ENCODE results near the gene TSHZ2. TPM values are rescaled to one million over a fixed set of nuclear protein-coding genes. Genes with fewer than 3 reads are reported as not detected.
"Not testable (repeated sequence)": the region's sequence is repeated elsewhere in the genome, so short reads cannot be mapped to it uniquely, and the experiment has no call there.

Gene TSHZ2
- total RNA-seq, 1 experiment from 2014 or later = 0.20 TPM

DNA sequence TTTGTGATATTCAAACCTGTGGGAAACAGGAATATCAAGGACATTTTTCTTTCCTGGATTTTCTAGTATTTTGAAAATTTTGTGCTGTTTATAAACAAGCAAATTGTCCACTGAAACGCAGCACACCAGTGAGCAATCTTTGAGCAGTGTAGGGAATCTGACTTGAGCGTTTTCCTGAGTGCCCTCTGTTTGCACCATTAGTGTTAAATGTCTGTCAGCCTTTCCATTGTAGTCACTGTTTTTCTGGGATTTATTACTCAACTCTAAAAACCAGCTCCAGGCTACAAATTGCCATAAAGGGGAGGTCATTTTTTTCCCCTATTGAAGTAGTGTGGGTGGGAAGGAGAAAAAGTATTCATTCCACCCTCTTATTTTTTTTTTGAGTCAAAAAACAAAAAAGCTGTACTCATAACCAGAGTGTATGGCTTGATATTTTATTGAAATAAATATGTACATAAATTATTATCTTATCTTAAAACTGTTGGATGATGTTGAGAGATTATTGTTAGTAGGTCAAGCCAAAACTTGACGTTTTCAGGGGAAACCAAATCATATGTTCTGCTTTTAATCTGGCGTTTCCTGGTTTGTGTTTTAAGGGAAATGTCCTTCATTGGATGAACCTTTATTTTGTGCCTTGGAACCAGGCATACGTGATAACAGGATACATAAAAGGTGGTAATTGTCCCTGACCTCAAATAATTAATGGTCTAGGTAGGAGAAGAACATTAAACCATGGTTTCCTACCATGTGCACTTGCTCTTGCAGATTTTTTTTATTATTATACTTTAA lies 51.8 kb downstream of the TSHZ2 start:
- Mint-ChIP-seq H3K27ac (no peak overlapping the region), H3K36me3 (no peaks in the 10 kb centered on the region), H3K4me3 (no peak overlapping the region), H3K9me3 (no peaks in the 10 kb centered on the region), H3K4me1 (peaks cover 5% of the 10 kb centered on the region), H3K27me3 (ENCODE audit: low read depth) (no peaks in the 10 kb centered on the region)
- DNase-seq (ENCODE audit: low spot score) (no peak), ATAC-seq (no peak)
- CTCF ChIA-PET = no interaction called here
- POLR2A ChIA-PET = no interaction called here
- TF ChIP-seq, protein P1, sequence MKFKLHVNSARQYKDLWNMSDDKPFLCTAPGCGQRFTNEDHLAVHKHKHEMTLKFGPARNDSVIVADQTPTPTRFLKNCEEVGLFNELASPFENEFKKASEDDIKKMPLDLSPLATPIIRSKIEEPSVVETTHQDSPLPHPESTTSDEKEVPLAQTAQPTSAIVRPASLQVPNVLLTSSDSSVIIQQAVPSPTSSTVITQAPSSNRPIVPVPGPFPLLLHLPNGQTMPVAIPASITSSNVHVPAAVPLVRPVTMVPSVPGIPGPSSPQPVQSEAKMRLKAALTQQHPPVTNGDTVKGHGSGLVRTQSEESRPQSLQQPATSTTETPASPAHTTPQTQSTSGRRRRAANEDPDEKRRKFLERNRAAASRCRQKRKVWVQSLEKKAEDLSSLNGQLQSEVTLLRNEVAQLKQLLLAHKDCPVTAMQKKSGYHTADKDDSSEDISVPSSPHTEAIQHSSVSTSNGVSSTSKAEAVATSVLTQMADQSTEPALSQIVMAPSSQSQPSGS (CRISPR knock-in tag; IDR thresholded peaks at IDR 0.05; ENCODE audit: borderline replicate concordance, low read depth) = no peak
- TF ChIP-seq TCF7 (CRISPR knock-in tag; IDR thresholded peaks at IDR 0.05; ENCODE audit: low read depth) = no peak
- TF ChIP-seq, protein P2, sequence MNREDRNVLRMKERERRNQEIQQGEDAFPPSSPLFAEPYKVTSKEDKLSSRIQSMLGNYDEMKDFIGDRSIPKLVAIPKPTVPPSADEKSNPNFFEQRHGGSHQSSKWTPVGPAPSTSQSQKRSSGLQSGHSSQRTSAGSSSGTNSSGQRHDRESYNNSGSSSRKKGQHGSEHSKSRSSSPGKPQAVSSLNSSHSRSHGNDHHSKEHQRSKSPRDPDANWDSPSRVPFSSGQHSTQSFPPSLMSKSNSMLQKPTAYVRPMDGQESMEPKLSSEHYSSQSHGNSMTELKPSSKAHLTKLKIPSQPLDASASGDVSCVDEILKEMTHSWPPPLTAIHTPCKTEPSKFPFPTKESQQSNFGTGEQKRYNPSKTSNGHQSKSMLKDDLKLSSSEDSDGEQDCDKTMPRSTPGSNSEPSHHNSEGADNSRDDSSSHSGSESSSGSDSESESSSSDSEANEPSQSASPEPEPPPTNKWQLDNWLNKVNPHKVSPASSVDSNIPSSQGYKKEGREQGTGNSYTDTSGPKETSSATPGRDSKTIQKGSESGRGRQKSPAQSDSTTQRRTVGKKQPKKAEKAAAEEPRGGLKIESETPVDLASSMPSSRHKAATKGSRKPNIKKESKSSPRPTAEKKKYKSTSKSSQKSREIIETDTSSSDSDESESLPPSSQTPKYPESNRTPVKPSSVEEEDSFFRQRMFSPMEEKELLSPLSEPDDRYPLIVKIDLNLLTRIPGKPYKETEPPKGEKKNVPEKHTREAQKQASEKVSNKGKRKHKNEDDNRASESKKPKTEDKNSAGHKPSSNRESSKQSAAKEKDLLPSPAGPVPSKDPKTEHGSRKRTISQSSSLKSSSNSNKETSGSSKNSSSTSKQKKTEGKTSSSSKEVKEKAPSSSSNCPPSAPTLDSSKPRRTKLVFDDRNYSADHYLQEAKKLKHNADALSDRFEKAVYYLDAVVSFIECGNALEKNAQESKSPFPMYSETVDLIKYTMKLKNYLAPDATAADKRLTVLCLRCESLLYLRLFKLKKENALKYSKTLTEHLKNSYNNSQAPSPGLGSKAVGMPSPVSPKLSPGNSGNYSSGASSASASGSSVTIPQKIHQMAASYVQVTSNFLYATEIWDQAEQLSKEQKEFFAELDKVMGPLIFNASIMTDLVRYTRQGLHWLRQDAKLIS (CRISPR knock-in tag; IDR thresholded peaks at IDR 0.05; ENCODE audit: borderline replicate concordance) = no peak
- no peak for TF ChIP-seq ZNF138 (CRISPR knock-in tag; conservative IDR thresholded peaks at IDR 0.05)
- TF ChIP-seq ATF1 (CRISPR knock-in tag; IDR thresholded peaks at IDR 0.05) = no peak
- TF ChIP-seq, protein P3, sequence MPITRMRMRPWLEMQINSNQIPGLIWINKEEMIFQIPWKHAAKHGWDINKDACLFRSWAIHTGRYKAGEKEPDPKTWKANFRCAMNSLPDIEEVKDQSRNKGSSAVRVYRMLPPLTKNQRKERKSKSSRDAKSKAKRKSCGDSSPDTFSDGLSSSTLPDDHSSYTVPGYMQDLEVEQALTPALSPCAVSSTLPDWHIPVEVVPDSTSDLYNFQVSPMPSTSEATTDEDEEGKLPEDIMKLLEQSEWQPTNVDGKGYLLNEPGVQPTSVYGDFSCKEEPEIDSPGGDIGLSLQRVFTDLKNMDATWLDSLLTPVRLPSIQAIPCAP (CRISPR knock-in tag; IDR thresholded peaks at IDR 0.05) = no peak
- TF ChIP-seq, protein P4, sequence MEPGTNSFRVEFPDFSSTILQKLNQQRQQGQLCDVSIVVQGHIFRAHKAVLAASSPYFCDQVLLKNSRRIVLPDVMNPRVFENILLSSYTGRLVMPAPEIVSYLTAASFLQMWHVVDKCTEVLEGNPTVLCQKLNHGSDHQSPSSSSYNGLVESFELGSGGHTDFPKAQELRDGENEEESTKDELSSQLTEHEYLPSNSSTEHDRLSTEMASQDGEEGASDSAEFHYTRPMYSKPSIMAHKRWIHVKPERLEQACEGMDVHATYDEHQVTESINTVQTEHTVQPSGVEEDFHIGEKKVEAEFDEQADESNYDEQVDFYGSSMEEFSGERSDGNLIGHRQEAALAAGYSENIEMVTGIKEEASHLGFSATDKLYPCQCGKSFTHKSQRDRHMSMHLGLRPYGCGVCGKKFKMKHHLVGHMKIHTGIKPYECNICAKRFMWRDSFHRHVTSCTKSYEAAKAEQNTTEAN (CRISPR knock-in tag; IDR thresholded peaks at IDR 0.05) = no peak
- no peak for TF ChIP-seq ZNF219 (CRISPR knock-in tag; IDR thresholded peaks at IDR 0.05; ENCODE audit: borderline replicate concordance)
- TF ChIP-seq SMAD4 (CRISPR knock-in tag; IDR thresholded peaks at IDR 0.05) = no peak
- TF ChIP-seq, protein P5, sequence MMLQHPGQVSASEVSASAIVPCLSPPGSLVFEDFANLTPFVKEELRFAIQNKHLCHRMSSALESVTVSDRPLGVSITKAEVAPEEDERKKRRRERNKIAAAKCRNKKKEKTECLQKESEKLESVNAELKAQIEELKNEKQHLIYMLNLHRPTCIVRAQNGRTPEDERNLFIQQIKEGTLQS (CRISPR knock-in tag; conservative IDR thresholded peaks at IDR 0.05) = no peak
- TF ChIP-seq, protein P6, sequence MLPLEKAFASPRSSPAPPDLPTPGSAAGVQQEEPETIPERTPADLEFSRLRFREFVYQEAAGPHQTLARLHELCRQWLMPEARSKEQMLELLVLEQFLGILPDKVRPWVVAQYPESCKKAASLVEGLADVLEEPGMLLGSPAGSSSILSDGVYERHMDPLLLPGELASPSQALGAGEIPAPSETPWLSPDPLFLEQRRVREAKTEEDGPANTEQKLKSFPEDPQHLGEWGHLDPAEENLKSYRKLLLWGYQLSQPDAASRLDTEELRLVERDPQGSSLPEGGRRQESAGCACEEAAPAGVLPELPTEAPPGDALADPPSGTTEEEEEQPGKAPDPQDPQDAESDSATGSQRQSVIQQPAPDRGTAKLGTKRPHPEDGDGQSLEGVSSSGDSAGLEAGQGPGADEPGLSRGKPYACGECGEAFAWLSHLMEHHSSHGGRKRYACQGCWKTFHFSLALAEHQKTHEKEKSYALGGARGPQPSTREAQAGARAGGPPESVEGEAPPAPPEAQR (CRISPR knock-in tag; IDR thresholded peaks at IDR 0.05) = no peak
- no peak for TF ChIP-seq NR1H2 (CRISPR knock-in tag; IDR thresholded peaks at IDR 0.05)
- no peak for TF ChIP-seq NFYB (CRISPR knock-in tag; conservative IDR thresholded peaks at IDR 0.05; ENCODE audit: low read depth)
- TF ChIP-seq GABPB1 (CRISPR knock-in tag; IDR thresholded peaks at IDR 0.05) = no peak
- TF ChIP-seq JUN (CRISPR knock-in tag; IDR thresholded peaks at IDR 0.05) = no peak
- no peak for TF ChIP-seq TP53 (CRISPR knock-in tag; IDR thresholded peaks at IDR 0.05)
- TF ChIP-seq, protein P7, sequence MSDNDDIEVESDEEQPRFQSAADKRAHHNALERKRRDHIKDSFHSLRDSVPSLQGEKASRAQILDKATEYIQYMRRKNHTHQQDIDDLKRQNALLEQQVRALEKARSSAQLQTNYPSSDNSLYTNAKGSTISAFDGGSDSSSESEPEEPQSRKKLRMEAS (CRISPR knock-in tag; IDR thresholded peaks at IDR 0.05) = no peak
- no peak for TF ChIP-seq FOXK1 (CRISPR knock-in tag; IDR thresholded peaks at IDR 0.05)

DNA sequence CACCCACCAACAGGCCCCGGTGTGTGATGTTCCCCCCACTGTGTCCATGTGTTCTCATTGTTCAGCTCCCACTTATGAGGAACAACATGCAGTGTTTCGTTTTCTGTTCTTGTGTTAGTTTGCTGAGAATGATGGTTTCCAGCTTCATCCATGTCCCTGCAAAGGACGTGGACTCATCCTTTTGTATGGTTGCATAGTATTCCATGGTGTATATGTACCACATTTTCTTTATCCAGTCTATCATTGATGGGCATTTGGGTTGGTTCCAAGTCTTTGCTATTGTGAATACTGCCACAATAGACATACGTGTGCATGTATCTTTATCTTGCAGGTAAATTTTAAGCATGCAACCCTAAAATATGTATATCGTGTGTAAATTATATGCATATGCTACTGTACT lies 52.5 kb downstream of the TSHZ2 start:
- H3K9me3 Mint-ChIP-seq; H3K36me3 Mint-ChIP-seq; H3K4me1 Mint-ChIP-seq; POLR2A ChIA-PET; ATAC-seq; CTCF ChIA-PET; H3K27me3 Mint-ChIP-seq (ENCODE audit: low read depth); H3K4me3 Mint-ChIP-seq; DNase-seq (ENCODE audit: low spot score); H3K27ac Mint-ChIP-seq: not testable (repeated sequence)

All from WTC11 (cell line).